WTC11 (cell line): ENCODE data around the gene TCAF1.

Experiments
- ARID4B ChIP-seq: sonication (generic); formaldehyde crosslinking; IDR thresholded peaks from 2 replicates; pipeline ENCODE4 v1.8.0; 2023; ENCODE audit warnings: missing genetic modification reagents, mild to moderate bottlenecking, borderline replicate concordance
- CTCF ChIP-seq: fragments of 200-600 bp; IDR thresholded peaks from 2 replicates; pipeline ENCODE4 v1.8.0; 2022; ENCODE audit warnings: antibody characterized with exemption
- E2F4 ChIP-seq: sonication (generic); formaldehyde crosslinking; IDR thresholded peaks from 2 replicates; pipeline ENCODE4 v1.8.1; 2022; ENCODE audit warnings: low read depth, mild to moderate bottlenecking, moderate library complexity, missing genetic modification reagents, borderline replicate concordance

- TF ChIP-seq CTCF (no peak), E2F4 (CRISPR knock-in tag) (no peak), ARID4B (no peak)
These were observed 32.8 kb upstream of the TCAF1 start, which contains the start of gene OR2F2 for GRCh38 chr7:143934526-143935325.
